GM19351 (cell line): ENCODE data around the gene IRF2.

Experiments
- ATAC-seq: cut with Tn5 transposase; IDR thresholded peaks from one replicate; pipeline ENCODE4 v1.9.1; 2021; ENCODE audit warnings: mild to moderate bottlenecking, moderate library complexity; ENCODE audit not compliant: unreplicated experiment

The IRF2 gene

DNA sequence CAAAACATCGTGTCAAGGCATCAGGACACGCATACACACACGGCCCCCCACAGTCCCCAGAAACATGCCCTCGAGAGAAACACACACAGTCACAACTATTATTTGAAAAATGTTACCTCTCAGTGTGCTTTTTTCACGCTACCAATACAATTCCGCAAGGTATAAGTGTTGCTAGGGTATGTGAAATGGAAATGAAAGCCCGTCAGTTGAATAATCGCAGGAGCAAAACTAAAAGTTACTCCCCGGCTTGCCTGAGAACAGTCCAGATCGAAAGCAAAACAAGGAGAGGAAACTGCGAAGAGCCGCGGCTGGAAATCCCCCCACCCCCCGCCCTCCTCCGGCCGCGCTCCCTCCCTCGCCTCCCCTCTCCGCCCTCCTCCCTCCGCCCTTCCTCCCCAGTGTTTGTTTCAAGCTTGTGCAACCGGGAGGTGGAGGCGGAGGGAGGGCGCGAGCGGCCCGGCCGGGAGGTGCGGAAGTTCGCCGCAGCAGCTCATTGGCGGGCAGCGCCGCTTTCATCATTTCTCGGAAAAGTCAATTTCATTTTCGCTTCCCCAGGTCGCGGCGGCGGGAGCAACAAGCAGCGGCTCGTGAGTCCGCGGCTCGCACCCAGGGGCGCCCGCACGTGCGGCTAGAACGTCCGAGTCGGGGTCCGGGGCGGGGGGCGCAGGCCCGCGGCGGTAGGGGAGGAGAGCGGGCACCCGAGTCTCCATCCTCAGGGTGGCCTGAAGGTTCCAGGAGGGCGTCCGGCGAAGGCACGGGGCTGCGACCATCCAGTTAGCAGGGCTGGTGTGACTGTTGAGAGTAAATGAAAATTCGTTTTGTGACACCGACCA lies at the start of gene IRF2:
TSS of gene IRF2 (minus strand) at position 288 of the 833 bp plus-strand sequence. CDS start 45,486 bp downstream, outside the sequence.
- ATAC-seq, result peak; percentile 59

- ATAC-seq, result no peak
These were observed 41.3 kb upstream of the IRF2 start for GRCh38 chr4:184515606-184516005.

DNA sequence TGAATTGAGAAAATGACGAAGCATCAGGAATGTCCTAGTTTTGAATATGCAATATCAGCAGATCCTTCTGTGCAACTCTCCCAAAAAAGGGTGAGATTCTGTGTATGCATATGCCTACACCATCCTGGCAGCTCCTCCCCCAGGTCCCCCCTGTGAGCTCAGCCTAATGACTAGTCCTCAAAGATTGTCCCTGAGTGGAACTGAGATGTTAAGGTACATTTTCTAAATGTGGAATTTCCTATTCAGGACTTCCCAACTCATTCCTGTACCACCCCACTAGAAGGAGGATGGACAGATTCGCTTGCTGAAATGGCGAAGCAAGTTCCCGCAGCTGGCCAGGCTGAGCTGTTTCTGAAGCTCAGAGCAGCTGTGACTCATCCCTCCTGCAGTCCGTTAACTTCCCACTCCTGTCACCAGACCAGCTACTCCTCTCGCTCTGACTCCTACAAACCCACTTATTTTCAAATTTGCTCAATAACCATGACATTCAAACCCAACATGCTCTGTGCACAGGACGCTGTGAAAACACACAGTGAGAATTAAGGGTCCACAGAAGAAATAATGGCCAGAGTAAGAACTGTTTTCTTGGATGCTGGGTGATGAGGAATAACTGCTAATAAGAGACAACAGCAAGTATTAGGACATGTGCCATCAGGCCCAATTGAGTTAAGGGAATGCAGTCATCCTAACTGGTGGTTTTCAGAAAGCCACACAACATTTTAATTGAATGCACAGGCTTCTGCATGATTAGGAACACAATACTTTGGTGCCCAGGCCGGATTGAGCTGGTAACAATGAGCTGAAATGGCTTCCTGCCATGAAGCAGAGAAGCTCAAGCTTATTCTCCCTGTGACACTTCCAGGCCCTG lies 40.0 kb upstream of the IRF2 start:
- ATAC-seq, result peak; percentile 93

GRCh38 chr4:184513802-184514120 lies 39.4 kb upstream of the IRF2 start:
- peak; percentile 24 for ATAC-seq

- no peak for ATAC-seq
These were observed 36.8 kb upstream of the IRF2 start for GRCh38 chr4:184511156-184511555.

GRCh38 chr4:184510401-184510800 lies 36.1 kb upstream of the IRF2 start:
- no peak for ATAC-seq

DNA sequence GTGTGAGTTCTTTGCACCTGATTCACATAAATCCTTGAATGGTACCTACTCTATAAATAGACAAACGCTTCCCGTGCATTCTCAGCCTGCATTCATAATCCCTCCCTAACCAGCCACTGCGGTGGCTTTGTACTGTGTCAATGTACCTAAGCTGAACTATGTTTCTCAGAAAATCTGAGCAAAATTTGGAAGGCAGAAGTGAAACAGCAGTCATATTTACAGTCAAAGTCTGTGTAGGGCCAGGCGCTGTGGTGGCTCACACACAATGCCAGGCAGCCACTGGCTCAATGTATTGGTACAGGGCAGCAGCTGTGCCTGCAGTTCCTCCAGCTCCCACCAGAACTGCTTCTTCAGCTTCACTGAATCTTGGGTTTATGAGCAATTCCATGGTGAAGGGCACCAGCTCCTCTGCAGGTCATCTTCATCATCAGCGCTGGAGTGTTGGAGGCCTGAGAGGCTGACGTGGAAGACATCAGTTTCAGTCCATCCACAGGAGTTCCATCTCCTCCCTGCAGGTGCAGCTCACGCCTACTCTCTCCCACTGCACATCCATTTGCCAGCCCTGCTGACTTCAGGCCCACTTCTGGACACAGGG lies 32.3 kb upstream of the IRF2 start:
- peak; percentile 93 for ATAC-seq

GRCh38 chr4:184504385-184504784 lies 30.0 kb upstream of the IRF2 start:
- no peak for ATAC-seq

DNA sequence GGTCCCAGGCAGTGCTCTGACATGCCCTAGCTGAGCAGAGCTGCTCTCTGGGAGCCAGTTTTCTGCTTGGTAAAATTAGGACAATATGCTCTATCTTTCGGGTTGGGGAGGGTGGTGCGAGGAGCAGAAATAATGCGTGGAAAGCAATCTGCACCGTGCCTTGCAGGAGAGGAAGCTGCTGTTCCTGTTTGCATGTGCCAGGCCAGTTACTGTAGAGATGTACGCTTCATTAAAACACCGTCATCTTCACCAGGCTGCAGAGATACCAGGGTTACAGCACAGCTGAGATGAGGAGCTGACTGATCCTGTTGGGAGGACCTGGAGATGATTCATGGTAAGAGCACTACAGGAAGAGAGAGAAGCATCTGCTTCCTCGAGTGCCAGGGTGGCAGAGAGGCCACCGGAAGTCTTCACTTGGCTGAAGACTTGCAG lies 29.5 kb upstream of the IRF2 start:
- no peak for ATAC-seq

DNA sequence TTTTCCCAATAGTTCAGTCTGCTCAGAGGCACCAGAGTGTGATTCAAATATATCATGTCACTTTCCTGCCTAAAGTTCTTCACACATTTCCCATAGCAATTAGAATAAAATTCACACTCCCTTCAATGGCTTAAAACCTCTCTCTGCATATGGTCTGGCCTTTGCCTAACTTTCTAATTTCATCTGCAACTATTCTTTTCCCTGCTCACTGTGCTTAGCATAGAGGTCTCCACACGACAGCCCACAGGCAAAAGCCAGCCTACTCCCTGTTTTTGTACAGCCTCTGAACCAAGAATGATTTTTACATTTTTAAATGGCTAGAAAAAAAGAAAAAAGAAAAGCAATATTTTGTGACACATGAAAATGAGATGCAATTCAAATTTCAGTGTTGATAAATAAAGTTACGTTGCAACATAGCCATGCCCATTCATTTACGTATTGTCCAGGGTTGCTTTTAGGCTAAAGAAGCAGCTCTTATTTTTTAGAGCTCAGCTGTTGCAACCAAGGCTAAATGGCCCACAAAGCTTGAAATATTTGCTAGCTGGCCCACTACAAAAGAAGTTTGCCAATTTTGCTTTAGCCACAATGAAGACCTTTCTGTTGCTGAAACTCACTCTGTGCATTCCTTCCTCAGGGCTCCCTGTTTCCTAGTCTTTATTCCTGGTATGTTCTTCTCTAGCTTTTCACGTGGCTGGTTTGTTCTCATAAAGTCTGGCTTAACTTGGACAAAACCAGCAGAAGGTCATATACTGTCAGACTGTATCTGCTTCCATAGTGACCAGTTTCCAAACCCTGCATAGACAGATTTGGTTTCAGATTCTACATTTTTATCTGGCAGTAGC lies 26.6 kb upstream of the IRF2 start:
- no peak for ATAC-seq

DNA sequence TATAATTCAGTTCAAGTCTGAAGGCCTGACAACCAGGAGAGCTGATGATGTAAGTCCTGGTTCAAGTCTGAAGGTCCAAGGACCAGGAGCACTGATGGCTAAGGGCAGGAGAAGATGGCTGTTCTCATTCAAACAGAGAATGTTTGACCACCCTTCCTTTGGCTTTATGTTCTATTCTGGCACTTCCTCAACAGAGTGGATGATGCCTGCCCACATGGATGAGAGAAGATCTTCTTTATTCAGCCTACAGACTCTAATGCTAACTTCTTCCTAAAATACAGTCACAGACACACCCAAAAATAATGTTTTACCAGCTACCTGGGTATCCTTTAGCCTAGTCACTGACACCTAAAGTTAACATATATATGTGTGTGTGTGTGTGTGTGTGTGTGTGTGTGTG lies 25.6 kb upstream of the IRF2 start:
- no peak for ATAC-seq

GRCh38 chr4:184498598-184498997 lies 24.2 kb upstream of the IRF2 start:
- no peak for ATAC-seq

DNA sequence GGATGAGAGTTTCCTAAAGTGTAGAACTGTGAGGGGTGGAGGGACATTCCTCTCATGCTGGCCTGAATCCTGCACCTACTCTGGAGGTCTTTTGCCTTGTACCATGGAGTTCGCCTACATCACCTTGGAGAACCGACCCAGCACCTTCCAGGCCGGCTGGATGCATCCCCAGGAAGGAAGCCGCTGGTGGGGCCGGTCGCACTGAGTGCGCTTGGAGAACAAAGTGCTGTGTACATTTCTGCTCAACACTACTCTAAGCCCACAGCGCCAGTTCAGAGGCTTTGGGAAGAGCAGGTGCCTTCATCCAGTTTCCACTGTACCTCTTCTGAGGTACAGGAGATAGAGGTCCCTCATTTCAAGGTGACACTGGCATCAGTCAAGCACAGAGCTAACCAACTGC lies 15.4 kb upstream of the IRF2 start:
- no peak for ATAC-seq

DNA sequence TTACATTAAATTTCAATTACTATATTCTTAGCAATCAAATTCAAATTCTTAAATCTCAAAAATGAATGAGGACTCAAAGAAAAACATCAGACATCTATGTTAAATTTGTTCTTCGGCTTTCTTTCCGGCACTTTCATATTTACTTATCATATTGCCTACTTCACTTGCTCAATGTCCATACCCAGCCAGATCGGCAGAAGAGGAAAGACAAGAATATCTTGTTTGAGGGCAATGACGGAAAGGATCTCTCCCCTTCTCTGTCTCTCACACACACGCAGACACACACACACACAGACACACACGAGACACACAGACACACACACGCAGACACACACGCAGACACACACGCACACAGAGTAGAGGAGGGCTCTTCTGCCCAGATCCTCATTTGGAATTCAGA lies 13.2 kb upstream of the IRF2 start:
- no peak for ATAC-seq

DNA sequence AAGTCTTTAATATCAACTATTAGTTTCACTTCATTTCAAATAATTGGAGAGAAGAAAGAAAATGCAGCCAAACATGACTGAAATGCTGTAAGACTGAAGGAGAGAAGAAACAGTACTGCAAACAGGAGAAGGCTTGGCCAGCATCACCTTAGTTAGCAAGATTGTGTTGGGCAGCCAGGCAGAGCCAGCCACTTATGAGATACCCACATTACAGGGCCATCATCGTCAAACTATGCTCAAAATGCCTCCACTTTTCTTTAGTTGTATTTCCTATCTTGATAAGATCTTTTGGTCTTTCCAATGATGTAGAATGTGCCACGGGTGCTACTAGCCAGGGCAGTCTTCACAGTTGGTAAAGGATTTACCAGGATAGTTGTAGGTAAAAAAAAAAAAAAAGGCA lies 10.9 kb upstream of the IRF2 start:
- ATAC-seq, result no peak

DNA sequence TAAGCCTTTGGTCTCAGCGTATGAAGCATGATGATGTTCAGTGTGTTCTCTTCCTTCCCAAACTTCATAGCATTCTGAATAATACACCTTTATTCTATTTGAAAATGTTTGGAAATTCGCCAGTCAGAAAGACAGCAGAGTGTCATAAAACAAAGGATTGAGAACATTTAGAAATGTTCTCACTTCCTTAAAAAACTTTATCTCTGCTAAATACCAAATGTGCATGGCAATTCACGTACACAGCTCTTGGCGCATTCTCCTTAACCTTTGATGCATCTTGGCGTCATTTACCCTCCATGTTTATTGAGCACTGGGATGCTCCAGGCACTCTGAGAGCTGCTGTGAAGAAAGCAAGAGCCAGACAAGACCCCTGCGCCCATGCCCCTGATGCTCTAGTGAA lies 7.2 kb upstream of the IRF2 start:
- ATAC-seq, result no peak

DNA sequence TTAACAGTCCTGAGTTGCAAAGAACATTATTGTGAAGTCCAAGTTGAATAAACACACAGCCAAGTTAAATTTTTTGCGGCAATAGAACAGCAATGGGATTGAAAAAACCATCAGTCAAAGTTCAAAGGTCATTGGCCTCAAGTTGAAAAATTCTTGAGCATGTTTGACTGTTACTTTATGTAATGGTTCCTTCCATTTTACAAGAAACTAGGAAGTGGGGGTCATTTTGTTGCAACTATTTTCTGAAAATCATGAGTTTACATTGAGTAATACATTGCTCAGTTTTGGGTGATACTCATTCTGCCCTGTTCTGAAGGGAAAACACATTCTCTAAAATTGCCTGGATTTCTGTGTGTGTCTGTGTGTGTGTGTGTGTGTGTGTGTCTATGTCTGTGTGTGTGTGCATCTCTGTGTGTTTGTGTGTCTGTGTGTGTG lies 5.2 kb upstream of the IRF2 start:
- no peak for ATAC-seq

DNA sequence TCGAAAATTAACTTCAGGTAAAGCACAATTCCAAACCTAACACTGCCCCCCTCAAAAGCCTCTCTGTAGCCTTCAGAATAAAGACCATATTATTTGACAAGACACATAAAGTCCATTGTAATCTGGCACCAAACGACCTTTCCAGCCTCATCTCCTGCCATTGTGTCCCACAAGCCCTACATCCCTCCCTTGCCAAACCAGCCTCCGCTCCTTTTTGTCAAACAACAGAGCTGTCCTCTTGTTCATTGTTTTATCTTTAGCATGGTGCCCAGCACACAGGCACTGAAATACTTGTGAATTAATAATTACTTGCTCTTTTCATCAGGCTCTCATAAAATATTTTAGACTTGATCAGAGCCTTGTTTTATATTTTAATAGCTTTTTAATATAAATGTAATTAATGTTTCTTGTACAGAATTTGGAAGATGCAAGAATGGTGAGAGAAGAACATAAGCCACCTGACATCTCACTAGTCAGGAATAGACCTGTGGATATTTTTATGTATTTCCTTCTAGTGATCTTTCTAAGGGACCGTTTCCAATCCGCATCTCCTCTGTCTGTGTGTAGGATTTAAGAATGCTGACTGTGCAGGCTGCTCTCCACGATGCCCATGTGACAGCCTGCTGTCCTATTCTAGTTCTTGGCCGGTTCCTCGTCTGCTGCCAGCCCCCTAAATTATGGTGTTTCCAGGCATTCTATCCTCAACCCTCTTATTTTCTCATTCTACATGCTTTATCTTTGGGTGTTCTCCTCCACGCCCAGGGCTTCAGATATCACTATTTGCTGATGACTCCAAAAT lies 3.0 kb upstream of the IRF2 start:
- ATAC-seq, result no peak

GRCh38 chr4:184476695-184477094 lies 2.3 kb upstream of the IRF2 start:
- no peak for ATAC-seq

- no peak for ATAC-seq
These were observed 1.1 kb upstream of the IRF2 start for GRCh38 chr4:184475498-184475897.
